Prostate gland (tissue), 2 donors: ENCODE data around the gene VSIG8. TPM values are rescaled to one million over a fixed set of nuclear protein-coding genes. Genes with fewer than 3 reads are reported as not detected.

Source experiments
- DNase-seq: peaks from one replicate; pipeline ENCODE4 v3.0.0-alpha.2; 2019; ENCODE audit warnings: low spot score
- H3K27ac ChIP-seq, 2 donors: fragments of 200-600 bp; sonication (generic); 2 replicates each; pipeline ENCODE4 v1.5.1; 2017 to 2019
- H3K27me3 ChIP-seq: fragments of 200-600 bp; sonication (generic); replicated peaks from 2 replicates; pipeline ENCODE4 v1.5.1; 2019; ENCODE audit not compliant: insufficient read depth
- H3K36me3 ChIP-seq, 2 donors: fragments of 200-600 bp; sonication (generic); 1 replicate in 1 of 2; 2 replicates in 1 of 2; pipeline versions ENCODE4 v1.5.1 to v1.8.1; 2017 to 2019
- H3K4me1 ChIP-seq: fragments of 200-600 bp; sonication (generic); replicated peaks from 2 replicates; pipeline ENCODE4 v1.5.1; 2019
- H3K4me3 ChIP-seq, 2 donors: fragments of 200-600 bp; sonication (generic); 2 replicates each; pipeline ENCODE4 v1.5.1; 2017 to 2019
- H3K9me3 ChIP-seq: fragments of 200-600 bp; sonication (generic); 2 replicates; pipeline ENCODE4 v1.5.1; 2017
- POLR2A ChIP-seq: fragments of 450-650 bp; IDR thresholded peaks from one replicate; pipeline ENCODE4 v1.6.1; 2016; ENCODE audit warnings: antibody characterized with exemption, mild to moderate bottlenecking
- POLR2AphosphoS5 ChIP-seq: sonication (generic); formaldehyde crosslinking; IDR thresholded peaks from one replicate; pipeline ENCODE4 v1.6.1; 2017; ENCODE audit warnings: antibody characterized with exemption
- WGBS: methylation state at CpG from one replicate; pipeline ENCODE4 v1.1.5; 2018; 5-methylcytosine and 5-hydroxymethylcytosine counted together
- intact Hi-C: fragments of 100-400 bp; cut with DNase I; formaldehyde crosslinking; loops from one replicate; pipeline ENCODE4 v1.14.2; 2022
- total RNA-seq, 2 donors: library from RNA; depleted of rRNA; stranded (reverse); fragments of >200 nt; gene quantifications; one replicate each; pipeline ENCODE4 v1.1.0, GENCODE V29; 2016
- TF ChIP-seq, protein P1 (sequence below), 4 experiments: fragments of 200-600 bp in 2 of 4; fragments of 450-650 bp in 2 of 4; sonication (generic) in 2 of 4; IDR thresholded peaks; 1 replicate in 3 of 4; 2 replicates in 1 of 4; pipeline ENCODE4 v1.5.1; 2016 to 2019; ENCODE audit warnings: antibody characterized with exemption in 4 of 4, mild to moderate bottlenecking in 2 of 4, moderate library complexity in 2 of 4

VSIG8 gene
- total RNA-seq, 2 donors from 2014 or later: not detected

GRCh38 chr1:159897962-159898361 is 35.5 kb upstream of the VSIG8 start:
- H3K36me3 ChIP-seq: no peaks in the 10 kb centered on the region
- H3K27ac ChIP-seq: no peak overlapping the region
- H3K27me3 ChIP-seq: no peaks in the 10 kb centered on the region
- H3K4me3 ChIP-seq: no peak overlapping the region
- TF ChIP-seq POLR2AphosphoS5 (no peak), POLR2A (no peak)
- TF ChIP-seq, protein P1, sequence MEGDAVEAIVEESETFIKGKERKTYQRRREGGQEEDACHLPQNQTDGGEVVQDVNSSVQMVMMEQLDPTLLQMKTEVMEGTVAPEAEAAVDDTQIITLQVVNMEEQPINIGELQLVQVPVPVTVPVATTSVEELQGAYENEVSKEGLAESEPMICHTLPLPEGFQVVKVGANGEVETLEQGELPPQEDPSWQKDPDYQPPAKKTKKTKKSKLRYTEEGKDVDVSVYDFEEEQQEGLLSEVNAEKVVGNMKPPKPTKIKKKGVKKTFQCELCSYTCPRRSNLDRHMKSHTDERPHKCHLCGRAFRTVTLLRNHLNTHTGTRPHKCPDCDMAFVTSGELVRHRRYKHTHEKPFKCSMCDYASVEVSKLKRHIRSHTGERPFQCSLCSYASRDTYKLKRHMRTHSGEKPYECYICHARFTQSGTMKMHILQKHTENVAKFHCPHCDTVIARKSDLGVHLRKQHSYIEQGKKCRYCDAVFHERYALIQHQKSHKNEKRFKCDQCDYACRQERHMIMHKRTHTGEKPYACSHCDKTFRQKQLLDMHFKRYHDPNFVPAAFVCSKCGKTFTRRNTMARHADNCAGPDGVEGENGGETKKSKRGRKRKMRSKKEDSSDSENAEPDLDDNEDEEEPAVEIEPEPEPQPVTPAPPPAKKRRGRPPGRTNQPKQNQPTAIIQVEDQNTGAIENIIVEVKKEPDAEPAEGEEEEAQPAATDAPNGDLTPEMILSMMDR (IDR thresholded peaks at IDR 0.05): no peak
- 88% methylated on average over 3 of the region's 3 CpGs for WGBS
- intact Hi-C loops: no loop called here
- peaks cover 8% of the 10 kb centered on the region for H3K4me1 ChIP-seq
- H3K9me3 ChIP-seq: no peaks in the 10 kb centered on the region
- no peak for DNase-seq

DNA sequence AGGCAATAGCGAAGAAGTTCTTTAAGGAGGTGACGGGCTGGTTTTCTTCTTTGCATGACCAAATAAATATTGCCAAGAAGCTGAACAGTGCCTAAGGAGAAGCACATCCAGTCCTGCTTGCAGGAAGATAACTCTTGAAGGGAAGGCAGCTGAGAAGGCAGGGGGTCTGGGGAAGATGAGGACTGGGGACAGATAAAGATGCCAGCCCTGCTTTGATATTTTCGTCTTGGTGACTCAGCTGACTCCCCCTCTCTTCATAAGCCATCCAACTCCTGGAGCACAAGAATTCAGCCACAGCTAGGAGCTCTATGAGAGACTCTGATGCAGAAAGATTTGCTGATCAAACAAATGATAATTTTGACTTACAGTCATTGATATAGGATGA is 34.1 kb upstream of the VSIG8 start:
- no peaks in the 10 kb centered on the region for H3K9me3 ChIP-seq
- H3K36me3 ChIP-seq: no peaks in the 10 kb centered on the region
- no peak for DNase-seq
- H3K27me3 ChIP-seq: no peaks in the 10 kb centered on the region
- TF ChIP-seq POLR2AphosphoS5 (no peak), POLR2A (no peak)
- TF ChIP-seq, protein P1 (IDR thresholded peaks at IDR 0.05): no peak
- 39% methylated on average over 3 of the region's 3 CpGs for WGBS
- no peak overlapping the region for H3K4me3 ChIP-seq
- intact Hi-C loops: no loop called here
- H3K27ac ChIP-seq: no peak overlapping the region
- peaks cover 8% of the 10 kb centered on the region for H3K4me1 ChIP-seq

- intact Hi-C loops: no loop called here
- H3K27ac ChIP-seq: no peak overlapping the region
- DNase-seq: no peak
- no peaks in the 10 kb centered on the region for H3K9me3 ChIP-seq
- H3K27me3 ChIP-seq: no peaks in the 10 kb centered on the region
- no peak overlapping the region for H3K4me3 ChIP-seq
- H3K4me1 ChIP-seq: peaks cover 8% of the 10 kb centered on the region
- H3K36me3 ChIP-seq: no peaks in the 10 kb centered on the region
- WGBS: 68% methylated on average over 6 of the region's 6 CpGs
- TF ChIP-seq POLR2A (no peak), POLR2AphosphoS5 (no peak)
- TF ChIP-seq, protein P1 (IDR thresholded peaks at IDR 0.05): no peak
Measured at GRCh38 chr1:159895836-159896545, 33.5 kb upstream of the VSIG8 start.

DNA sequence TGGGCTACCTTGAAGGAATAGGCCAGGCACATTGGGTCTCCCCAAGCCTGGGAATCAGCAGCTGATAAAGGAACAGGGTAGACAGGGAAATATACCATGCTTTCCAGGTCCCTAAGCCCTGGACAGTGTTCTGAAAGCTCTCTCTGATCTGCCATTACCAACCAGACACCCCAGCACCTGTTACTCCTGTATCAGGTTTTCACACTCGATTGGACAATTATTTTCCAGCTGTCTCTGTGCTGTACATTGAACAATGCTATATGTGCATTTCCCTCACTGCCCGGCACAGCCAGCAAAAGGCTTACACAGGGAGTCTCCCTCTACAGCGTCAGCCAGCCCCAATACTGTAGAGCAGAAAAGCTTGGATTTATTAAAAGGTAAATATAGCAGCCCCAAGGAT is 32.8 kb upstream of the VSIG8 start:
- Histone ChIP-seq H3K36me3 (no peaks in the 10 kb centered on the region), H3K27me3 (no peaks in the 10 kb centered on the region), H3K4me1 (peaks cover 5% of the 10 kb centered on the region), H3K9me3 (no peaks in the 10 kb centered on the region), H3K27ac (no peak overlapping the region), H3K4me3 (no peak overlapping the region)
- DNase-seq: no peak
- TF ChIP-seq POLR2AphosphoS5 (no peak), POLR2A (no peak)
- TF ChIP-seq, protein P1 (IDR thresholded peaks at IDR 0.05): no peak
- intact Hi-C loops: no loop called here
- WGBS: 80% methylated on average over 3 of the region's 3 CpGs

DNA sequence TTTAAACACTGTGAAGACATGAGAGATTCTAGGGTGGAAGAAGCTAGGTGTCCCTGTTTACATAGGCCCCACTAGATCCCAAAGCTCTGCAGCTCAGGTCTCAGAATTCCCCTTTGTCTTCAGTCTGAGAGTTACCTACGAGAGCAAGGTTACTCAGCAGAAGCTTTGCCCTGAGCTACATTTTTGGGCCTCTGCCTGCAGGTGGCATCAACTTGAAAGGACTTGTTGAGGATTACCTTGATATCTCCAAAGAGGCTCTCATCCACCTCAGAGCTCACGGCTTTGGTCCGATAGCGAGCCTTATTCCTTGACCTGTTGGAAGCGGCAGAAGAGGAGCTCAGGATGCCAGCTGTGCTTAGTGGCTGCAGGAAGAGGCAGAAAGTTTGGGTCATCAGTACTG is 30.5 kb upstream of the VSIG8 start:
- Histone ChIP-seq H3K4me3 (no peak overlapping the region), H3K36me3 (no peaks in the 10 kb centered on the region), H3K4me1 (no peaks in the 10 kb centered on the region), H3K27ac (no peak overlapping the region), H3K27me3 (no peaks in the 10 kb centered on the region), H3K9me3 (no peaks in the 10 kb centered on the region)
- no peak for DNase-seq
- intact Hi-C loops: no loop called here
- TF ChIP-seq, protein P1 (IDR thresholded peaks at IDR 0.05): peak in 1 of 4 experiments; percentile 25
- TF ChIP-seq POLR2AphosphoS5: no peak
- 76% methylated on average over 5 of the region's 5 CpGs for WGBS
